OCI-LY7 (cell line): Measurements from ENCODE around the gene SLC8A1. TPM values are rescaled to one million over a fixed set of nuclear protein-coding genes. Genes with fewer than 3 reads are reported as not detected.

ENCODE experiments used
- BruUV-seq: library from RNA; stranded (reverse); fragments of 400-500 nt; replicated peaks from 2 replicates; lab custom pipeline; 2021; lab: Mats Ljungman, UMichigan
- CTCF ChIA-PET: fragments of 300-600 bp; sonication (Branson Sonifier 250); formaldehyde crosslinking; loops from one replicate; lab custom pipeline; 2022; ENCODE audit warnings: antibody characterized with exemption; ENCODE audit not compliant: unreplicated experiment; lab: Charles Lee
- POLR2A ChIA-PET: fragments of 300-600 bp; sonication (Branson Sonifier 250); formaldehyde crosslinking; loops from one replicate; lab custom pipeline; 2022; ENCODE audit warnings: antibody characterized with exemption; lab: Charles Lee
- DNase-seq: peaks from one replicate; pipeline ENCODE4 v3.0.0-alpha.2; 2015; ENCODE audit warnings: low spot score
- H2AFZ ChIP-seq: fragments of 200-600 bp; sonication (generic), shearing (Covaris generic); 2 replicates; pipeline ENCODE4 v1.6.1; 2014; ENCODE audit warnings: mild to moderate bottlenecking, antibody characterized with exemption, low read length, moderate library complexity
- H3K27ac ChIP-seq: fragments of 200-600 bp; sonication (generic); 2 replicates; pipeline ENCODE4 v1.5.1; 2014; ENCODE audit warnings: mixed run types, low read depth, mild to moderate bottlenecking, moderate library complexity, low read length, inconsistent platforms; ENCODE audit not compliant: poor library complexity, severe bottlenecking
- H3K36me3 ChIP-seq: fragments of 200-600 bp; sonication (generic); 2 replicates; pipeline ENCODE4 v1.6.1; 2014; ENCODE audit warnings: mild to moderate bottlenecking, antibody characterized with exemption, low read length, moderate library complexity, mixed read lengths; ENCODE audit not compliant: insufficient read depth
- H3K4me1 ChIP-seq: fragments of 200-600 bp; sonication (generic); 2 replicates; pipeline ENCODE4 v1.5.1; 2014; ENCODE audit warnings: mild to moderate bottlenecking, low read length; ENCODE audit not compliant: insufficient read depth, poor library complexity, severe bottlenecking
- H3K4me2 ChIP-seq: fragments of 200-600 bp; sonication (generic); 2 replicates; pipeline ENCODE4 v1.6.1; 2014; ENCODE audit warnings: mild to moderate bottlenecking, low read length
- H3K4me3 ChIP-seq: fragments of 200-600 bp; sonication (generic); 2 replicates; pipeline ENCODE4 v1.5.1; 2014; ENCODE audit warnings: mild to moderate bottlenecking, low read depth, low read length; ENCODE audit not compliant: poor library complexity, severe bottlenecking
- H3K79me2 ChIP-seq: fragments of 200-600 bp; sonication (generic); 2 replicates; pipeline ENCODE4 v1.6.1; 2016; ENCODE audit warnings: low read depth, mild to moderate bottlenecking, low read length, moderate library complexity, mixed read lengths; ENCODE audit not compliant: insufficient read depth
- H3K9me2 ChIP-seq: fragments of 200-600 bp; sonication (generic); 2 replicates; pipeline ENCODE4 v1.6.1; 2016; ENCODE audit warnings: mild to moderate bottlenecking, low read length, mixed read lengths; ENCODE audit not compliant: insufficient read depth
- H3K9me3 ChIP-seq: fragments of 200-600 bp; sonication (generic); 2 replicates; pipeline ENCODE4 v1.6.1; 2014; ENCODE audit warnings: mild to moderate bottlenecking, mixed run types, low read length, mixed read lengths
- H4K20me1 ChIP-seq: fragments of 200-600 bp; sonication (generic); 2 replicates; pipeline ENCODE4 v1.6.1; 2014; ENCODE audit warnings: mild to moderate bottlenecking, antibody characterized with exemption, low read length, moderate library complexity, mixed read lengths; ENCODE audit not compliant: insufficient read depth
- CTCF ChIP-seq: fragments of 200-600 bp; sonication (generic); conservative IDR thresholded peaks from 2 replicates; pipeline ENCODE4 v1.5.1; 2014; ENCODE audit warnings: mild to moderate bottlenecking, antibody characterized with exemption, low read length, moderate library complexity, mixed read lengths
- EZH2phosphoT487 ChIP-seq: fragments of 200-600 bp; sonication (generic); IDR thresholded peaks from 2 replicates; pipeline ENCODE4 v1.6.1; 2018; ENCODE audit warnings: low read depth, borderline replicate concordance, mild to moderate bottlenecking, mixed run types, antibody characterized with exemption, low read length, moderate library complexity, mixed read lengths
- intact Hi-C: fragments of 100-400 bp; cut with micrococcal nuclease; formaldehyde crosslinking; loops from one replicate; pipeline ENCODE4 v1.10.0; 2022; ENCODE audit not compliant: unreplicated experiment
- total RNA-seq, 2 experiments: library from RNA; depleted of rRNA in 1 of 2; stranded (reverse); fragments of >200 nt in 1 of 2; shearing (Covaris generic) in 1 of 2; gene quantifications; 2 replicates each; pipeline ENCODE4 v1.2.3, GENCODE V29; 2014 to 2022

Gene SLC8A1
- total RNA-seq, 2 experiments from 2014 or later: 3.6 to 7.3 TPM

DNA sequence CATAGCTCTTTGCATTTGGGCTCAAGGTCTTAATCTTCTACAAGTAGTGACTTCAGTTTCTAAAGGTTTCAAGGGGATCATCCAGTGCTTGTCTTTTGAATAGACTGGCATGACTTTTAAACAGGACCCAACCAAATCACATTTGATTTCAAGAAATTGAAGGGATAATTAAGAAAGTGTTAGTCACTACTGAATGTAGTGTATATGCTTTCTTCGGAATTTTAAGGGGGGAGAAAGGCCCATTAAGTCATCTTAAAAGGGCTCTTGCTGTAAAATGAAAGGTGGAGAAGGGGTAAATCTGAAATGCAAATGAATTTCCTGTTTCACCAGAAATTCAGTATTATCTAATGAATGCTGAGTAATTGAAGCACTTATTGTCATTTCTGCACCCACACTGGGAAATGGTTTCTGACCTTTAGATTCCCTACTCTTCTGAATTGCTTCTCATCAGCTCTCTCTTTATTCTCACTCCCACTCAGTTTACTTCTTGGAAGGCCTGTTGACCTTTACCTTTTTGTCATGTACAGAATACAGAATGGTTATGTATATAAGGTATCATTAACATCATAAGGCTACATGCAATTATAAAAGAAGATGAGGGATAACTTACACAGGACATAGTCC is 241.4 kb downstream of the SLC8A1 start:
- H4K20me1 ChIP-seq: no peaks in the 10 kb centered on the region
- ChIA-PET CTCF (no interaction called here), POLR2A (interaction anchor here (0.8 to 1.4 kb wide), 3 partner anchors 10 to 18 kb away, joined by 3 to 4 read pairs (median 3); no protein-coding TSS in a partner anchor)
- peaks cover 8% of the 10 kb centered on the region for H3K4me1 ChIP-seq
- H3K9me3 ChIP-seq: no peaks in the 10 kb centered on the region
- no peaks in the 10 kb centered on the region for H3K79me2 ChIP-seq
- intact Hi-C loops: loop anchor here (10.0 kb wide), 1 partner anchor 344 kb away; no protein-coding TSS in a partner anchor
- H3K4me2 ChIP-seq: no peak overlapping the region
- DNase-seq: no peak
- no peak overlapping the region for H3K27ac ChIP-seq
- TF ChIP-seq CTCF (no peak), EZH2phosphoT487 (no peak)
- BruUV-seq: no TSS peak
- no peak overlapping the region for H2AFZ ChIP-seq
- no peaks in the 10 kb centered on the region for H3K36me3 ChIP-seq
- no peaks in the 10 kb centered on the region for H3K9me2 ChIP-seq
- H3K4me3 ChIP-seq: no peak overlapping the region

- Histone ChIP-seq H3K9me2 (no peaks in the 10 kb centered on the region), H3K79me2 (no peaks in the 10 kb centered on the region), H3K4me2 (no peak overlapping the region), H3K27ac (no peak overlapping the region), H3K36me3 (no peaks in the 10 kb centered on the region), H3K4me3 (no peak overlapping the region), H4K20me1 (no peaks in the 10 kb centered on the region), H2AFZ (no peak overlapping the region), H3K4me1 (peaks cover 8% of the 10 kb centered on the region), H3K9me3 (no peaks in the 10 kb centered on the region)
- no TSS peak for BruUV-seq
- ChIA-PET CTCF (no interaction called here), POLR2A (interaction anchor here (0.9 to 1.4 kb wide), 2 partner anchors 11 to 12 kb away, joined by 3 to 4 read pairs; no protein-coding TSS in a partner anchor)
- intact Hi-C loops: loop anchor here (10.0 kb wide), 1 partner anchor 345 kb away; no protein-coding TSS in a partner anchor
- TF ChIP-seq CTCF (no peak), EZH2phosphoT487 (no peak)
- no peak for DNase-seq
Observed at GRCh38 chr2:40209761-40210160, 242.1 kb downstream of the SLC8A1 start.

DNA sequence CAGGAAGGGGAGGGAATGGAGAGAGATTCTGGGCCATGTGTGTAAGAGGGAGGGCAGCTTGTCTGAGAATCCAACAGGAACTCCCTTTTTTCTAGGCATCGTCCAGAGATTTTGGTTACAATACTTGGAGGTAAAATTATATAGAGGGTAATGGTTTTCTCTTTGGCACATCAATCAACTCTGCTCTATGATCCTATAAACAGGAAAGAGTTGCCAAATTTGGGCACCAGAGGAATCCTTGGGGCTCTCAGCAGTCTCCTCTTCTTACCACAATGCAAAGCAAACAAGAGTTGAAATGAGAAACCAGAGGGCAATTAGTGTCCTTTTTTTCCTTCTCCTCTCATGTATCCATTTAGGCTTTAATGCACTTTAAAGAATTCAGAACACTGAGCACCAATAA is 243.4 kb downstream of the SLC8A1 start:
- POLR2A ChIA-PET: no interaction called here
- no peak for TF ChIP-seq EZH2phosphoT487
- Histone ChIP-seq H3K9me2 (no peaks in the 10 kb centered on the region), H3K4me1 (peaks cover 8% of the 10 kb centered on the region), H4K20me1 (no peaks in the 10 kb centered on the region), H2AFZ (no peak overlapping the region), H3K4me2 (no peak overlapping the region), H3K4me3 (no peak overlapping the region), H3K36me3 (no peaks in the 10 kb centered on the region), H3K9me3 (no peaks in the 10 kb centered on the region), H3K79me2 (no peaks in the 10 kb centered on the region), H3K27ac (no peak overlapping the region)
- intact Hi-C loops: no loop called here
- DNase-seq: no peak
- CTCF ChIA-PET: interaction anchor here (0.6 kb wide), 1 partner anchor 189 kb away, joined by 4 read pairs; no protein-coding TSS in a partner anchor
- no TSS peak for BruUV-seq
